ENCODE results near the gene SFXN5.

DNA sequence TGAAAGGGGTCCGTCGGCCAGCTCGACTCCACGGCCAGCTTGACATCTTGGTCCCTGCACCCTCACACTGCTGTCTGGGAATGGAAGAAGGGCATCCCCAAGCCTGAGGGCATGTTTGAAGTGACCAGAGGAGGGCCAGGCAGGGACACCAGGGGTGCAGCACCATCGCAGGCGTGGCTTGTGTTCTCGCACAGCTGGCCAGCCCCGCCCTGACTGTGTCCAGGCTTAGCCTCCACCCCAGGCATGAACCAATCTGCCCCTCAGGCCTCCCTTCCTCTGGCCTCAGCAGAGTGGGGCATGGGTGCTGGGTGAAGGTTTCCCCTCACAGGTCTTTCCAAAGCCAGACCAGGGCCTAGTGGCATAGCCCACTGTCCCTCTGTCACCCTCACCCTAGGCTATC, 129.2 kb downstream of the SFXN5 start:
- TF ChIP-seq, protein P1, sequence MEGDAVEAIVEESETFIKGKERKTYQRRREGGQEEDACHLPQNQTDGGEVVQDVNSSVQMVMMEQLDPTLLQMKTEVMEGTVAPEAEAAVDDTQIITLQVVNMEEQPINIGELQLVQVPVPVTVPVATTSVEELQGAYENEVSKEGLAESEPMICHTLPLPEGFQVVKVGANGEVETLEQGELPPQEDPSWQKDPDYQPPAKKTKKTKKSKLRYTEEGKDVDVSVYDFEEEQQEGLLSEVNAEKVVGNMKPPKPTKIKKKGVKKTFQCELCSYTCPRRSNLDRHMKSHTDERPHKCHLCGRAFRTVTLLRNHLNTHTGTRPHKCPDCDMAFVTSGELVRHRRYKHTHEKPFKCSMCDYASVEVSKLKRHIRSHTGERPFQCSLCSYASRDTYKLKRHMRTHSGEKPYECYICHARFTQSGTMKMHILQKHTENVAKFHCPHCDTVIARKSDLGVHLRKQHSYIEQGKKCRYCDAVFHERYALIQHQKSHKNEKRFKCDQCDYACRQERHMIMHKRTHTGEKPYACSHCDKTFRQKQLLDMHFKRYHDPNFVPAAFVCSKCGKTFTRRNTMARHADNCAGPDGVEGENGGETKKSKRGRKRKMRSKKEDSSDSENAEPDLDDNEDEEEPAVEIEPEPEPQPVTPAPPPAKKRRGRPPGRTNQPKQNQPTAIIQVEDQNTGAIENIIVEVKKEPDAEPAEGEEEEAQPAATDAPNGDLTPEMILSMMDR (IDR thresholded peaks at IDR 0.05): no peak
- TF ChIP-seq POLR2A (IDR thresholded peaks at IDR 0.05): no peak
- TF ChIP-seq EP300 (IDR thresholded peaks at IDR 0.05): no peak
